K562 (cell line): ENCODE data around the gene OGT. TPM values are rescaled to one million over a fixed set of nuclear protein-coding genes. Genes with fewer than 3 reads are reported as not detected.

Experiments
- ARID2 ChIP-seq: fragments of 450-650 bp; IDR thresholded peaks from 2 replicates; pipeline ENCODE4 v1.6.1; 2017; ENCODE audit warnings: antibody characterized with exemption, mild to moderate bottlenecking
- MYNN ChIP-seq, 2 experiments: sonication (generic); formaldehyde crosslinking in 1 of 2; IDR thresholded peaks; 2 replicates each; pipeline versions ENCODE4 v1.5.0 to v1.6.1; 2016 to 2020; ENCODE audit warnings: antibody characterized with exemption in 1 of 2, missing genetic modification reagents in 1 of 2
- NFXL1 ChIP-seq: fragments of 450-650 bp; formaldehyde crosslinking; IDR thresholded peaks from 2 replicates; pipeline ENCODE4 v1.4.0; 2021; ENCODE audit warnings: mild to moderate bottlenecking
- NFYB ChIP-seq: IDR thresholded peaks from 2 replicates; pipeline ENCODE4 v1.6.1; 2011; ENCODE audit warnings: mild to moderate bottlenecking, moderate library complexity; ENCODE audit not compliant: insufficient read length; ENCODE audit errors: extremely low read depth
- PHTF2 ChIP-seq: fragments of 250-450 bp; sonication (Bioruptor Pico); IDR thresholded peaks from 2 replicates; pipeline ENCODE4 v1.5.0; 2021; ENCODE audit warnings: mild to moderate bottlenecking
- SMARCA5 ChIP-seq: fragments of 450-650 bp; IDR thresholded peaks from 2 replicates; pipeline ENCODE4 v1.6.1; 2016
- TBP ChIP-seq: optimal IDR thresholded peaks from 2 replicates; pipeline ENCODE3; 2011; ENCODE audit warnings: low read depth, low read length, improper control_type of control experiment
- THRB ChIP-seq: fragments of 450-650 bp; formaldehyde crosslinking; conservative IDR thresholded peaks from 2 replicates; pipeline ENCODE4 v1.4.0; 2022; ENCODE audit warnings: mild to moderate bottlenecking, missing genetic modification characterization
- ZBTB34 ChIP-seq: fragments of 250-450 bp; sonication (Bioruptor Pico); IDR thresholded peaks from 2 replicates; pipeline ENCODE4 v1.8.0; 2021; ENCODE audit warnings: mild to moderate bottlenecking, moderate library complexity
- polyA plus RNA-seq, 8 experiments: library from polyadenylated mRNA; depleted of rRNA in 4 of 8; stranded (reverse) in 5 of 8; unstranded in 3 of 8; fragments of >200 nt; fragmentation: Nextera tagmentation in 2 of 8; fragmentation: Illumina TruSeq in 1 of 8; extraction: Ambion mirVana in 2 of 8; extraction: Trizol in 1 of 8; gene quantifications; 2 replicates each; pipeline versions ENCODE4 v1.2.1 to v1.2.3, GENCODE V29; 2011 to 2014; ENCODE audit warnings: inconsistent platforms in 1 of 8, missing spikeins in 1 of 8
- total RNA-seq, 7 experiments: library from RNA; depleted of rRNA in 6 of 7; stranded (reverse); fragments of >200 nt in 6 of 7; fragmentation: Illumina TruSeq in 2 of 7; extraction: Trizol in 2 of 7; gene quantifications; 2 replicates each; pipeline versions ENCODE4 v1.2.1 to v1.2.3, GENCODE V29; 2011 to 2021; ENCODE audit warnings: low replicate concordance in 1 of 7
- TF ChIP-seq, protein P1 (sequence below): fragments of 150-350 bp; conservative IDR thresholded peaks from 2 replicates; pipeline ENCODE4 v1.6.1; 2014; ENCODE audit warnings: low read length

Gene OGT
- total and polyA plus RNA-seq, 9 of the 15 experiments (the other 6 are each of a cell fraction or from before 2014, with no cell fraction given), result 38.9 to 347 (median 117) TPM

DNA sequence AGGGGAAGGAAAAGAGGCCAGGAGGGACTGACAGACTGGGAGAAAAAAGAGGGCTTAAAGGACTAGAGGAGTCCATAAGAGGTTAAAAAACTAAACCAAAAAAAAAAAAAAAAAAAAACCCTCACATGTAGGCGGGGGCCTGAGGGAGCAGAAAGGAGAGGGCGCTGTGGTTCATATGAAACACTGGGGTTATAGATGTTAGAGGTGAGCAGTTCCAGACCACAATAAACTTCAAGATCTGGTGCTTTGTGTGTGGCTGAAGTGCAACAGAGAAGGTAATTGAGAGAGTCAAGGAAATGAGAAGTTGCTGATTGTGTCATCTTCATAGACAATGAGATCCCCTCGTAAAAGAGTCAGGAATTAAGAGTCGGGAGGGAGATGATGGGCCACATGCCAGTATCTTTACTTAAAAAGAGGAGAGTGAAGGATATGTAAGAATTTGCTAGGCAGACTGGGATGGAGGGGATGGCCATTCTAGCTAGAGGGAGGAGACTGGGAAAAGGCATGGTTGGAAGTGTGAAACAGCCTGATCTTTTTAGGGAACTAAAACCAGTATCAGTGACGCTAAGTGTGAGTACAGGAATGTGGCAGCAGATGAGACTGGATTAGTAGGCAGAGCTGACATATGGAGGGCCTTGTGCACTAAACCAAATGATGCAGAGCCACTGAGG, 18.4 kb upstream of the OGT start (continued):
- TF ChIP-seq, protein P1, sequence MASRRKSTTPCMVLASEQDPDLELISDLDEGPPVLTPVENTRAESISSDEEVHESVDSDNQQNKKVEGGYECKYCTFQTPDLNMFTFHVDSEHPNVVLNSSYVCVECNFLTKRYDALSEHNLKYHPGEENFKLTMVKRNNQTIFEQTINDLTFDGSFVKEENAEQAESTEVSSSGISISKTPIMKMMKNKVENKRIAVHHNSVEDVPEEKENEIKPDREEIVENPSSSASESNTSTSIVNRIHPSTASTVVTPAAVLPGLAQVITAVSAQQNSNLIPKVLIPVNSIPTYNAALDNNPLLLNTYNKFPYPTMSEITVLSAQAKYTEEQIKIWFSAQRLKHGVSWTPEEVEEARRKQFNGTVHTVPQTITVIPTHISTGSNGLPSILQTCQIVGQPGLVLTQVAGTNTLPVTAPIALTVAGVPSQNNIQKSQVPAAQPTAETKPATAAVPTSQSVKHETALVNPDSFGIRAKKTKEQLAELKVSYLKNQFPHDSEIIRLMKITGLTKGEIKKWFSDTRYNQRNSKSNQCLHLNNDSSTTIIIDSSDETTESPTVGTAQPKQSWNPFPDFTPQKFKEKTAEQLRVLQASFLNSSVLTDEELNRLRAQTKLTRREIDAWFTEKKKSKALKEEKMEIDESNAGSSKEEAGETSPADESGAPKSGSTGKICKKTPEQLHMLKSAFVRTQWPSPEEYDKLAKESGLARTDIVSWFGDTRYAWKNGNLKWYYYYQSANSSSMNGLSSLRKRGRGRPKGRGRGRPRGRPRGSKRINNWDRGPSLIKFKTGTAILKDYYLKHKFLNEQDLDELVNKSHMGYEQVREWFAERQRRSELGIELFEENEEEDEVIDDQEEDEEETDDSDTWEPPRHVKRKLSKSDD, result no peak
- TF ChIP-seq PHTF2 (CRISPR knock-in tag) (no peak), SMARCA5 (no peak), TBP (no peak), THRB (no peak), ZBTB34 (CRISPR knock-in tag) (no peak), MYNN (IDR thresholded peaks at IDR 0.05) (no peak), MYNN (CRISPR knock-in tag; IDR thresholded peaks at IDR 0.05) (no peak), NFXL1 (no peak), NFYB (no peak), ARID2 (no peak)
- TF ChIP-seq, all 486 proteins: peak for 2
